ENCODE results near the gene LARGE1. TPM values are rescaled to one million over a fixed set of nuclear protein-coding genes. Genes with fewer than 3 reads are reported as not detected.
A peak's percentile ranks its signal among the peaks of the same experiment; 100 is the strongest.

Gene LARGE1
- total and polyA plus RNA-seq, 2 of the 8 experiments (the other 6 are each of a cell fraction or from before 2014, with no cell fraction given) = 43.7 to 83.0 TPM

DNA sequence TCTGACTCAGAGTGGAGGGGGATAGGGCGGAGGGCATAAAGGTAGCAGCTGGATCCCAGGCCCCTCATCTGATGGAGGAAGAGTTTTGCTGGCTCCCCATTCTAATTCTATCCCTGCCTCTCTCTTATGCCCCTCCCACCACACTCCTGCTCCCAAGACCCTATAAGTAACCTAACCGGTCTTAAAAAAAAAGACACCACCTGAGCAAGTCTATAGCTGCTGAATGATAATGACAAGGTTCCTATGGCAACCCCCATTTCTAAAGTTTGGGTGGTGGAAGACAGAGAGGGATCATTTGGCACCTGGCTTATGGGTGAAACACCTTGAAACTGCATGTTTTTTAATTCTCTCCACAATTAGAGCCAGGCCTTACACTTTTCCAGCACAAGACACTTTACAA is 69.6 kb downstream of the LARGE1 start:
- POLR2A ChIA-PET (ENCODE audit: partially characterized antibody) = interaction anchor here (0.6 to 2.6 kb wide), 12 partner anchors 8 to 524 kb away, joined by 3 to 11 read pairs (median 4); no protein-coding TSS in a partner anchor
- TF ChIP-seq CBX5 (IDR thresholded peaks at IDR 0.05; ENCODE audit: low read depth, low read length) = no peak
- TF ChIP-seq, protein P1, sequence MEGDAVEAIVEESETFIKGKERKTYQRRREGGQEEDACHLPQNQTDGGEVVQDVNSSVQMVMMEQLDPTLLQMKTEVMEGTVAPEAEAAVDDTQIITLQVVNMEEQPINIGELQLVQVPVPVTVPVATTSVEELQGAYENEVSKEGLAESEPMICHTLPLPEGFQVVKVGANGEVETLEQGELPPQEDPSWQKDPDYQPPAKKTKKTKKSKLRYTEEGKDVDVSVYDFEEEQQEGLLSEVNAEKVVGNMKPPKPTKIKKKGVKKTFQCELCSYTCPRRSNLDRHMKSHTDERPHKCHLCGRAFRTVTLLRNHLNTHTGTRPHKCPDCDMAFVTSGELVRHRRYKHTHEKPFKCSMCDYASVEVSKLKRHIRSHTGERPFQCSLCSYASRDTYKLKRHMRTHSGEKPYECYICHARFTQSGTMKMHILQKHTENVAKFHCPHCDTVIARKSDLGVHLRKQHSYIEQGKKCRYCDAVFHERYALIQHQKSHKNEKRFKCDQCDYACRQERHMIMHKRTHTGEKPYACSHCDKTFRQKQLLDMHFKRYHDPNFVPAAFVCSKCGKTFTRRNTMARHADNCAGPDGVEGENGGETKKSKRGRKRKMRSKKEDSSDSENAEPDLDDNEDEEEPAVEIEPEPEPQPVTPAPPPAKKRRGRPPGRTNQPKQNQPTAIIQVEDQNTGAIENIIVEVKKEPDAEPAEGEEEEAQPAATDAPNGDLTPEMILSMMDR (IDR thresholded peaks at IDR 0.05; ENCODE audit: control extremely low read depth in 1 of 3, insufficient read depth in 1 of 3, low read depth in 1 of 3, low read length in 3 of 3) = no peak
- TF ChIP-seq, protein P2, sequence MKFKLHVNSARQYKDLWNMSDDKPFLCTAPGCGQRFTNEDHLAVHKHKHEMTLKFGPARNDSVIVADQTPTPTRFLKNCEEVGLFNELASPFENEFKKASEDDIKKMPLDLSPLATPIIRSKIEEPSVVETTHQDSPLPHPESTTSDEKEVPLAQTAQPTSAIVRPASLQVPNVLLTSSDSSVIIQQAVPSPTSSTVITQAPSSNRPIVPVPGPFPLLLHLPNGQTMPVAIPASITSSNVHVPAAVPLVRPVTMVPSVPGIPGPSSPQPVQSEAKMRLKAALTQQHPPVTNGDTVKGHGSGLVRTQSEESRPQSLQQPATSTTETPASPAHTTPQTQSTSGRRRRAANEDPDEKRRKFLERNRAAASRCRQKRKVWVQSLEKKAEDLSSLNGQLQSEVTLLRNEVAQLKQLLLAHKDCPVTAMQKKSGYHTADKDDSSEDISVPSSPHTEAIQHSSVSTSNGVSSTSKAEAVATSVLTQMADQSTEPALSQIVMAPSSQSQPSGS (IDR thresholded peaks at IDR 0.05; ENCODE audit: low read length) = no peak
- no peak for TF ChIP-seq YY1 (IDR thresholded peaks at IDR 0.05; ENCODE audit: low read depth, low read length)
- no peak for TF ChIP-seq TEAD4 (IDR thresholded peaks at IDR 0.05; ENCODE audit: low read depth, low read length)
- no peak for TF ChIP-seq CREB1 (IDR thresholded peaks at IDR 0.05)
- no peak for TF ChIP-seq SP2 (IDR thresholded peaks at IDR 0.05; ENCODE audit: low read length)
- no peak for TF ChIP-seq SAP30 (IDR thresholded peaks at IDR 0.05; ENCODE audit: insufficient read depth, insufficient replicate concordance, low read length)
- no peak for TF ChIP-seq KDM5A (IDR thresholded peaks at IDR 0.05; ENCODE audit: low read length)

More for the DNA sequence above, 69.6 kb downstream of the LARGE1 start:
- peak overlapping the region; percentile 27 for H4K5ac ChIP-seq (ENCODE audit: insufficient read length, low read depth, low read length)
- H2BK15ac ChIP-seq (ENCODE audit: low read length) = no peak overlapping the region
- no peaks in the 10 kb centered on the region; the same call in 1 of the 2 replicates for H3K23me2 ChIP-seq (ENCODE audit: low read depth, low read length)
- peak in 1 of 2 experiments; percentile 41 for DNase-seq (ENCODE audit: low read depth in 1 of 2, low spot score in 2 of 2)
- no peak overlapping the region for H2BK20ac ChIP-seq (ENCODE audit: low read length)
- CTCF ChIA-PET (ENCODE audit: partially characterized antibody) = interaction anchor here (1.4 to 2.3 kb wide), 3 partner anchors 15 to 72 kb away, joined by 3 to 5 read pairs (median 4); no protein-coding TSS in a partner anchor
- H4K20me1 ChIP-seq (replicated peaks in 1 of 2; ENCODE audit: control insufficient read depth in 1 of 2, insufficient read depth in 2 of 2, low read length in 2 of 2) = peaks cover 0 to 2% of the 10 kb centered on the region in 2 experiments
- peak; percentile 99 for FAIRE-seq
- H2BK12ac ChIP-seq (ENCODE audit: low read depth, low read length) = peak overlapping the region; percentile 35; the same call in 1 of the 2 replicates
- peak overlapping the region in 2 of 4 experiments; percentile 40 to 60; a peak in 2 of 7 replicates for H3K9ac ChIP-seq (replicated peaks in 1 of 4; ENCODE audit: extremely low read depth in 1 of 4, low read depth in 3 of 4, low read length in 3 of 4)
- peaks cover 8% of the 10 kb centered on the region for H3K79me1 ChIP-seq (ENCODE audit: low read depth, low read length)
- H3K4ac ChIP-seq (replicated peaks; ENCODE audit: insufficient read length, low read depth, low read length) = no peak overlapping the region
- no peak overlapping the region for H2AK5ac ChIP-seq (ENCODE audit: low read depth, low read length)
- H3K4me1 ChIP-seq (replicated peaks in 1 of 4; ENCODE audit: control insufficient read depth in 3 of 4, insufficient read depth in 4 of 4, low read length in 3 of 4) = peaks cover 35 to 58% (median 48%) of the 10 kb centered on the region in 4 experiments
- 7% methylated on average over 2 of the region's 2 CpGs; no CpG with 5 or more reads in 1 of the 2 experiments for WGBS, 2 experiments (ENCODE audit: extremely low coverage in 1 of 2, insufficient coverage in 1 of 2, insufficient read length in 1 of 2, insufficient replicate concordance in 2 of 2, low coverage in 1 of 2, low lambda C conversion rate in 2 of 2, missing lambda C conversion rate in 1 of 2)
- H3K9me3 ChIP-seq (ENCODE audit: insufficient read depth in 2 of 2, low read depth in 1 of 2, low read length in 1 of 2) = no peaks in the 10 kb centered on the region
- H3K23ac ChIP-seq (ENCODE audit: insufficient read length) = no peak overlapping the region
- peaks cover 11 to 89% of the 10 kb centered on the region in 2 experiments for H3K79me2 ChIP-seq (ENCODE audit: control insufficient read depth in 1 of 2, insufficient read depth in 2 of 2, low read length in 2 of 2)
- H2BK120ac ChIP-seq (replicated peaks; ENCODE audit: low read depth, low read length) = no peak overlapping the region
- peak overlapping the region; percentile 45 to 63 for H3K4me2 ChIP-seq (ENCODE audit: insufficient read depth in 1 of 2, low read depth in 2 of 2, low read length in 2 of 2)
- no peak overlapping the region for H2AFZ ChIP-seq (ENCODE audit: low read length)
- no peaks in the 10 kb centered on the region for H3K27me3 ChIP-seq (replicated peaks in 1 of 4; ENCODE audit: control insufficient read depth in 3 of 4, extremely low read depth in 1 of 4, insufficient read depth in 3 of 4, low read length in 3 of 4)
- peak overlapping the region; percentile 94 for H3K27ac ChIP-seq (ENCODE audit: low read depth, low read length)
- H2BK5ac ChIP-seq (ENCODE audit: low read depth, low read length) = peak overlapping the region; percentile 77
- H3K18ac ChIP-seq (ENCODE audit: extremely low read depth, low read length) = no peak overlapping the region; the same call in 1 of the 2 replicates
- H3K4me3 ChIP-seq (ENCODE audit: extremely low read depth in 1 of 4, insufficient read depth in 2 of 4, low read depth in 3 of 4, low read length in 4 of 4) = peak overlapping the region in 1 of 4 experiments; percentile 48; a peak in 3 of 8 replicates
- no peak overlapping the region for H3K56ac ChIP-seq (replicated peaks; ENCODE audit: insufficient read length, low read depth, low read length)
- H3K36me3 ChIP-seq (ENCODE audit: control insufficient read depth in 2 of 4, insufficient read depth in 4 of 4, low read length in 3 of 4) = no peaks in the 10 kb centered on the region
- H3K14ac ChIP-seq (ENCODE audit: insufficient read length) = no peak overlapping the region
- H4K8ac ChIP-seq (ENCODE audit: extremely low read depth, insufficient read depth, low read length) = no peak overlapping the region
- no peak overlapping the region for H4K91ac ChIP-seq (replicated peaks; ENCODE audit: insufficient read length, low read length)
